ENCODE data around the gene KLK10.

KLK10 gene
- long read RNA-seq, donor 1, result 0 reads
- long read RNA-seq, donor 2, result 0 reads
- long read RNA-seq, donor 3, result 0 reads
- long read RNA-seq, donor 4, result 0 reads
- long read RNA-seq, donor 5, result 0 reads
- long read RNA-seq, donor 6, result 0 reads
- long read RNA-seq, donor 7, result 0 reads
- long read RNA-seq, donor 8, result 0 reads

DNA sequence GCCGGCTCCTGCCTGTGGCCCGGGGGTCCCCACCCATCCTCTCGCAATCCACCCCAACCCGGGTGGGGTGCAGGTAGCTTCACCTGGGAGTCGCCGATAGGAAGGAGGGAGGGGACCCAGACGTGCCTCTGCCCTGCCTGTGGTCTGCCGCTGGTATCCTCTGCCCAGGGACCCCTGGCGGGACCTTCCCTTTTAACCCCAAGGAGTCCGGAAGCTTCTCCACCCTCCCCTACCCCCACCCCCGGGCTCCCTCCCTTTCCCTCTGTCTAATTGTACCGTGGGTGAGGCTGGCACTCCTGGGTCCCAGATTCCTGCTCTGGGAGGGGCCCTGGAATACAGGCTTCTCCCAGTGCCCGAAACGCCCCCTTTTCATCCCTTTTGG lies at the start of gene KLK10:
KLK10 (minus strand) TSS at position 166 of the 382 bp plus-strand sequence. CDS start 579 bp downstream, outside the sequence.
- no peak for DNase-seq

- DNase-seq, result no peak
These were observed 47.1 kb upstream of the KLK10 start for GRCh38 chr19:51066393-51067186.

GRCh38 chr19:51065221-51065960 lies 45.9 kb upstream of the KLK10 start:
- peak; percentile 26 for DNase-seq

GRCh38 chr19:51064534-51065220 lies 45.2 kb upstream of the KLK10 start, which contains the start of gene KLK13:
TSS of gene KLK13 (minus strand) at chr19:51065092. CDS start at chr19:51065067, 25 bp downstream.
- no peak for DNase-seq

DNA sequence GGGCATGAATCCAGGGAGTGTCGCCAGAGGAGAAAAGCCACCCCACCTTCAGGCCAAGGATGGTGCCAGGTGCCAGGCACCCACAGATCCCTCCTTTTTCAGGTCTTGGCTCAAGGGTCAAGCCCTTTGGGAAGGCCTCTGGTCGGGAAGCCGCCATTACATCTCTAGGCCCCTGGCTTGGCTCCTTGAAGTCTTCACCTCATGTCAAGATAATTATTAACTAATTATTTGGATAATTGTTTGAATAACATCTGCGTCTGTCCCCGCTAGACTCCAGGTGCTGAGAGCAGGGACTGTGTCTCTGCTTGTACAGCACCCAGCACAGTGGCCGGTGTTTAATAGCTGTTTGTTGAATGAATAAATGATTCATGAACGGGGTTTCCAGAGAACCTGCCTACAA lies 44.2 kb upstream of the KLK10 start:
- DNase-seq, result no peak

DNA sequence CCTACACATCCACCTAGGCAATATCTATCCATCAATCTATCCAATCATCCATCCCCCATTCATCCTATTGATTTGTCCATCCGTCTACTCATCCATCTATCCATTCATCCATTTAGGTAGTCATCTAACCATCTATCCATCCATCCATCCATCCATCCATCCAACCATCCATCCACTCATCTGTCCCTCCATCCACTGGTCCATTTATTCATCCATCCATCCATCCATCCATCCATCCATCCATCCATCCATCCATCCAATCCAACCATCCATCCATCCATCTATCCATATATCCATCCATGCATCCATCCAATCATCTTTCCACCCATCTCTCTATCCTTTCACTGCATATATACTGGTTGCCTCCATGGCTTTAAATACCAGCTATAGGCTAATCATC lies 41.5 kb upstream of the KLK10 start:
- no peak for DNase-seq

- no peak for DNase-seq
These were observed 40.8 kb upstream of the KLK10 start for GRCh38 chr19:51060336-51060735.

DNA sequence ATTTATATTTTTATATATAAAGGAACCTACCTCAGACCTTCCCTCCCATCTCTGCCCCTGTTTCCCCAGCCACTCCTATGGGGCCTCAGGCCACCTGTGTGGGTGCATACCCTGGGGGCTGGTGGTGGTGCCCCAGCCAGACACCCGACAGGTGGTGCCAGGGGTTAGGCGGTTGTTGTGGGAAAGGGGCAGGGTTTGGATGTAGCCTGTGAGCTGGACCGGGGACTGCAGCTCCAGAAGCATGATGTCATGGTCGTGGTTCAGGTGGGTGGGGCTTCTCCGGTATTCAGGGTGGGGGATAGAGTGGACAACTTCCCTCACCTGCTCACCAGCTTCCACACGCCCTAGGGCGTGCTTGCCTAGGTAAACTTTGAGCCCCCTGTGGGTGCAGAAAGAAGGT lies 40.2 kb upstream of the KLK10 start:
- DNase-seq, result no peak

DNA sequence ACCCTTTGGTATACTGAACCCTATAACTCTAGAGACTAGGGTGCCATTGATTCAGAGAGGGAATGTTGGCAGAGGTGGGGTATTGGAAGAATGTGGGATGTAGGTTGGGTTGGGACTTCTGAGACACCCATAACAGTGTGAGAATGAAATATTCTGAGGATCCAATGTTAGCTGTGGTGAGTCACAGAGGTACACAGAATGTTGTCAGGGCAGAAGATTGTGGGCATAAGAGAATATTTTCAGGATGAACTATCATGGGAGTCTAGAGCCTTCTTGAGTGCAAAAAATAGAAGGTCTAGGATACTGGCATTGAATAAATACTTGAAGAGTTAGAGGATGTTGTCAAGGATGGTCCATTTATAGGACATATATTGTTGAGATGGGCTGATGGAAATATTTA lies 36.4 kb upstream of the KLK10 start:
- DNase-seq, result no peak

- DNase-seq, result no peak
These were observed 27.5 kb upstream of the KLK10 start for GRCh38 chr19:51047031-51047335.

DNA sequence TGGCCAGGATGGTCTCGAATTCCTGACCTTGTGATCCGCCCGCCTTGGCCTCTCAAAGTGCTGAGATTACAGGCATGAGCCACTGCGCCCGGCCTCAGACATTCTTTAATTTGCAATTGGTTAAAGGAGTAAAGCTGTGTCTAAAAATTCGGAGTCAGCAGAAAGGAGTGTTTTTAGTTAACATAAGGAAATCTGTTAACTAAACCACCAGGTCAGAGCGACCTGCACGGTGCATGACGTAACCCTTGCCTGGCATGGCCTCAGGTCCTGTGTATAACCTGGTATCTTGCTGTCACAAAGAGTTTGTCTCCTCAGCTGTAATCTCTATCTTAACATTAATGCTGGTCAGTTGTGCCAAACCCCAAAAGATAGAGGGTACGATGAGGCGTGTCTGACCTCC lies 24.8 kb upstream of the KLK10 start:
- no peak for DNase-seq

DNA sequence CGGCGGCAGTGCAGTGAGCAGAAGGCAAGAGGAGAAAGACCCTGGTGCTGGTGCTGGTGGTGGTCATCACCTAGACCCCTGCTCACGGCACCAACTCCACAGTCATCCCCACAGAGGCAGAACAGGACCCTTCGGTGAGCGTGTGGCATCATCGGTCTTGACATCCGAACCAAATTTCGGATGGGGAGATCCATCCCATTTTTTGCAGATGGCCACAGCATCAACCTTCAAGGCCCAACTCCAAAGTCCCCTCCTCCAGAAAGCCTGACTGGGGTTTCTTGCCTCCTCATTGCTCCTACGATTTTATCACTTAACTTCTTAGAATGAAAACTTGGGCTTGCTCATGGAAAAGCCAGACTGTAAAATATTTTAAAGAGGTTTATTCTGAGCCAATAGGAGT lies 24.0 kb upstream of the KLK10 start:
- DNase-seq, result no peak

- no peak for DNase-seq
These were observed 20.6 kb upstream of the KLK10 start for GRCh38 chr19:51040151-51040550.

DNA sequence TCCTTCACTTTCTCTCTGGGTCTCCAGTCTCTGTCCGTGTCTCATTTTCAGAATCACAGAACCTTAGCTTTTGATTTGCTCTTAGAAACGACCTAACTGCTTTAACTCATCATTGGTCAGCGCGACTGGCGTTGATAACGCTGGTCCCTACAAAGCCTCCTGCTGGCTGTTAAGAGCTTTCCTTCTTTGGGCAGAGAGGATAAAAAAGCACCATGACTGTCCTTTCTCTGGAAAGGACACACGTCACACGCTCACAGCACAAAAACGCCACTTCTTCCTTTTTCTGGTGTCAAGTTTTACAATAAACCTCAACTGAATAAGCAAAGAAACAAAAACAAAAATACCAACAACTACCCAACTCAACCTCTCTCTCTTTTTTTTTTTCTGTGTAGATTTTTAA lies 17.0 kb upstream of the KLK10 start:
- DNase-seq, result no peak

DNA sequence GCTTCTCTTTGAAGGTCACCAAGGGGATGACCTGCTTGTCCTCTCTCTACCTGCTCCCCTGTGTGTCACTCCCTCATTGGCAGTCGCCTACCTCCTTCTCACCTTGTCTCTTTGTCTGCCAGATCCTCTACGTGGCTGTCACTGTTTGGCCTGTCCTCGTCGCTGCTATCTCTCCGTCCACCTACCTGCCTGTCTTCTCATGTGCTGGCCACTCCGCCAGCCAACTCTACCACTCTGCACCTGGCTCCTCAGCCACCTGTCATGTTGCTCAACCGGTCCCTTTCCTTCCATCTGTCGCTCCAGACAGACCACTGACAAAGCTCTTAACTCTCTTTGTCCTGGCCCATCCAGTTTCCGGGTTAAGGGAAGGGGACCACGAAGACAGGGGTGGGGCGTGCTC lies 15.2 kb upstream of the KLK10 start, which contains the start of gene KLK12:
KLK12 (minus strand) TSS at position 299 of the 400 bp plus-strand sequence. CDS start 381 bp downstream, outside the sequence.
- DNase-seq, result no peak

DNA sequence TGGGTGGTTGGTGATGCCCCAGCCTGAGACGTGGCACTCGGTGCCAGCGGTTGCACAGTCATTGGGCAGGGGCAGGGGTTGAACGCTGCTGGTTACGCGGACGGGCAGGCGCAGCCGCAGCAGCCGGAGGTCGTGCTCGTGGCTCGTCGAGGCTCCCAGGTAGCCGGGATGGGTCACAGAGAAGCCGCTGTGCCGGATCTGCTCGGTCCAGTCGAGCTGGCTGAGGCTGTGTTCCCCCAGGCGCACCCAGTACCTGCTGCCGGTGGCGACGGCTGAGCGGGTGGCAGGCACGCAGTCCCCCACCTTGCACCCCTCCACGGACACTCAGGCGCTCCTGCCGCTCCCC lies 12.3 kb upstream of the KLK10 start:
- no peak for DNase-seq

- DNase-seq, result no peak
These were observed 11.8 kb upstream of the KLK10 start for GRCh38 chr19:51031220-51031879.

DNA sequence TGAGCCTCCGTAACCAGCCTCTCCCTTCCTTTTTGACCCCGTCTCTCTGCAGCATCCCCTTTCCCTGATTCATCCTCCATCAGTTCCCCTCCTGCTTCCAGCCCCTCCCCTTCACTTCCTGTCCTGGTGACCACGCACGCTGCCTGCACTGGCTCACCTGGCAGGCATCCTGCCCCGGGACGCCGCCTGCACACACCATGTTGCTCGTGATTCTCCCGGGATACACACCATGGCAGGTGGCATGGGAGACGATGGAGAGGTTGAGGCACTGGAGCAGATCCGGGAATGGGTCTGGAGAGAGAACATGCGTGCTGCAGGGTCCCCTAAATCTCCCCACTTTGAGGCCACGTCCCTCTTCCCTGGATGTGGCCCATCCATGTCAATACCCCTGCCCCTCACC lies 11.1 kb upstream of the KLK10 start:
- DNase-seq, result no peak

DNA sequence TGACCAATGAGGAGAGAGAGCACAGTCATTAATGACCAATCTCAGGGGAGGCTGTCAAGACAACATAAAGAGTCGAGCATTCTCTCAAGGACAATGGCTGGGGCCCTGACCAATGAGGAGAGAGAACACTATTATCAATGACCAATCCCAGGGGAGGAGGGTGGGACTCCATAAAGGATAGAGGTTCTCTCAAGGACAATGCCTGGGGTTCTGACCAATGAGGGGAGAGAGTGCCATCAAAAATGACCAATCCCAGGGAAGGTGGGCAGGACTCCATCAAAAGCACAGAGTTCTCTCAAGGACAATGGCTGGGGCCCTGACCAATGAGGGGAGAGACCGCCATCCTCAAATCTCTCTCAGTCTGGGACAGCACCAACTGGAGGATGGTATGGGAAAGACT lies 10.2 kb upstream of the KLK10 start:
- DNase-seq, result no peak

DNA sequence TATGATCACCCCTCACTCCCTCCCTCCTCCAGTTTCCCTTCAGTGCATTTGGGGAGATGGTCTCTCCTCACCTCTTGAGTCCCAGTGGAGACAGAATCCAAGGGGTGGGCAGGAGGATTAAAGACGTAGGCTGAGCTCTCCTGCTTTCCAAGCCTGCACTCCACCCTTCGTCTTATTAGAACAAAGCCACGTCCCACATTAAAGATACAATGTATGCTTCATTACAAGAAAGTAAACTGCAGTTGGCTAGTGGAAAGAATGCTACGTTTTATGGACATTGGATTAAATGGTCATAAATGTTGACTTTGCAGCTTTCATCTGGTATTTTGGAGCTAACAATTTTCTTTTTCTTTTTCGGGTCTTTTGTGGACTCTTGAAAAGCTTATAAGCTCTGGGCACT lies 8.4 kb upstream of the KLK10 start:
- no peak for DNase-seq

DNA sequence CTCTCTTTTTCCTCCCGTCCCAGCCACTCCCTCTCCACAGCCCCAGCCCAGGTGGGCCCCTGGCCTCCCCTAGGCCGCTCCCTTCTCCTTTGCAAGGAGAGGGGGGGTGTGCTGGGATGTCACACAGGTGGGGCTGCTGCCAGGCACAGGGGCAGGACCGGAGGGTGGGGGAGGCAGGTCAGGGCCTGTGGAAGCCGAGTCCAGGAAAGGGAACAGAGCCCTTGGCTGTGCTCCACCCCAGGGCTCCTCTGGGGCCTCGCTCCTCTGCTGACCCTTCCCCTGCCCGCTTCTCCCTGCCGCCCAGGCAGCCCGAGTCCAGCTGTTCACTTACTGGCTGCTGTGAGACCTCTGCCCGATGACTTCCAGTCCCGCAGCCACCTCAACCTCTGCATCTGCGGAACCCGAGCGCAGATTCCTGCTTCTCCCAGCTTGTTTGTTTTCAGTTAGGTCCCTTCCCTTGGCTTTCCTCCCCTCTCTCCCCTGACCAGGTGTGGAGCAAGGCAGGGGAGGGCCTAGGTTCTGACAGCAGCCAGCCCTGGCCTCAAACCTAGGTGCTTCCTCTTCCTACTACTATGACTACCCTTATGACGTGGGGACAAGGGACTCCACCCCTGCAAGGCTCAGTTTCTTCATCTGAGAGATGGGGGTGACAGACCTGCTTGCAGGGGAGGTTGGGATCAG lies 7.8 kb upstream of the KLK10 start:
- no peak for DNase-seq

DNA sequence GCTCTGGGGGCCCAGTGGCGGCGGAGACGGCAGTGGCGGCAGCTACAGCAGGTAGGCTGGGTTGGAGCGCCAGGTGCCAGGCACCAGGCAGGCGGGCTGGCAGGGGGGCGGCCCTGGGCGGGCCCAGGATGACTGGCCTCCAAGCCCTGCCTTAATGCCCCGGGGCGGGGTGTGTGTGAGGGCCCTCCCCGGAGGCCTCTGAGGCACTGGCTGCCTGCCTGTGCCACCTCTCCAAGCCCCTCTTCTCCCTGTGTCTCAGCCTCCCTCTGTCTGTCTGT lies 7.0 kb upstream of the KLK10 start, which contains the start of gene KLK11:
KLK11 (minus strand) TSS at position 63 of the 278 bp plus-strand sequence. CDS start 985 bp downstream, outside the sequence.
- DNase-seq, result no peak

Measured in right kidney (tissue), 9 donors.